HFFc6 (cell line): ENCODE results near the gene EMD. TPM values are rescaled to one million over a fixed set of nuclear protein-coding genes. Genes with fewer than 3 reads are reported as not detected.

Experiments used
- DNase-seq: peaks from one replicate; pipeline ENCODE4 v3.0.0-alpha.2; 2018
- H3K27ac Mint-ChIP-seq: 2 replicates; pipeline ENCODE4 v1.8.0; 2020; ENCODE audit warnings: mild to moderate bottlenecking, mixed read lengths
- H3K27me3 Mint-ChIP-seq: 2 replicates; pipeline ENCODE4 v1.8.0; 2021; ENCODE audit warnings: mild to moderate bottlenecking, moderate library complexity, mixed read lengths; ENCODE audit not compliant: insufficient read depth
- H3K36me3 Mint-ChIP-seq: 2 replicates; pipeline ENCODE4 v1.8.0; 2021; ENCODE audit warnings: low read depth, mixed read lengths
- H3K4me1 Mint-ChIP-seq: 2 replicates; pipeline ENCODE4 v1.8.0; 2020; ENCODE audit warnings: low read depth, mixed read lengths
- H3K4me3 Mint-ChIP-seq: 2 replicates; pipeline ENCODE4 v1.8.0; 2020; ENCODE audit warnings: mild to moderate bottlenecking, moderate library complexity, mixed read lengths
- H3K9me3 Mint-ChIP-seq: 2 replicates; pipeline ENCODE4 v1.8.0; 2020; ENCODE audit warnings: mild to moderate bottlenecking, mixed read lengths
- CTCF ChIP-seq: fragments of 200-600 bp; sonication (generic); IDR thresholded peaks from 2 replicates; pipeline ENCODE4 v1.5.0; 2021; ENCODE audit warnings: antibody characterized with exemption, mild to moderate bottlenecking
- total RNA-seq, 6 experiments: library from RNA; stranded (reverse); fragmentation: NEBNext Ultra II Directional; extraction: Animal tissue kit (Norgen Biotek cat#: 25700); gene quantifications; 2 replicates in 1 of 6; 3 replicates in 5 of 6; pipeline ENCODE4 v1.2.3, GENCODE V29; 2021

The EMD gene
- total RNA-seq, 6 experiments from 2014 or later: 84.8 to 119 (median 108) TPM

- no peak overlapping the region for H3K4me3 Mint-ChIP-seq
- peaks cover 5% of the 10 kb centered on the region; the same call in 1 of the 2 replicates for H3K36me3 Mint-ChIP-seq
- peaks cover 7% of the 10 kb centered on the region for H3K27me3 Mint-ChIP-seq
These were observed 15.2 kb upstream of the EMD start for GRCh38 chrX:154363706-154364439.

GRCh38 chrX:154365052-154365600 lies 14.0 kb upstream of the EMD start:
- H3K4me1 Mint-ChIP-seq: peaks cover 5% of the 10 kb centered on the region; the same call in 1 of the 2 replicates
- peaks cover 11% of the 10 kb centered on the region for H3K27me3 Mint-ChIP-seq
- DNase-seq: no peak
- peaks cover 11% of the 10 kb centered on the region for H3K36me3 Mint-ChIP-seq
- H3K4me3 Mint-ChIP-seq: no peak overlapping the region; the same call in 1 of the 2 replicates
- H3K9me3 Mint-ChIP-seq: no peaks in the 10 kb centered on the region
- no peak for TF ChIP-seq CTCF
- no peak overlapping the region; the same call in 1 of the 2 replicates for H3K27ac Mint-ChIP-seq

More at GRCh38 chrX:154363706-154364439, 15.2 kb upstream of the EMD start:
- Mint-ChIP-seq H3K9me3 (no peaks in the 10 kb centered on the region), H3K4me1 (peaks cover 5% of the 10 kb centered on the region; the same call in 1 of the 2 replicates), H3K27ac (no peak overlapping the region)
- no peak for TF ChIP-seq CTCF
- no peak for DNase-seq

- Mint-ChIP-seq H3K36me3 (peaks cover 12% of the 10 kb centered on the region), H3K4me1 (peaks cover 5% of the 10 kb centered on the region; the same call in 1 of the 2 replicates), H3K4me3 (0 out of 2 replicates have a peak overlapping the region, but pooled peaks have one; percentile 28), H3K9me3 (0 out of 2 replicates have a peak, but pooled peaks cover 4% of the 10 kb centered on the region), H3K27me3 (peaks cover 15% of the 10 kb centered on the region), H3K27ac (no peak overlapping the region; the same call in 1 of the 2 replicates)
- DNase-seq: no peak
- TF ChIP-seq CTCF: no peak
These were observed 13.0 kb upstream of the EMD start for GRCh38 chrX:154365997-154366665.

- H3K27me3 Mint-ChIP-seq: peaks cover 11% of the 10 kb centered on the region
- H3K27ac Mint-ChIP-seq: peak overlapping the region; percentile 33
- 0 out of 2 replicates have a peak overlapping the region, but pooled peaks have one; percentile 28 for H3K4me3 Mint-ChIP-seq
- TF ChIP-seq CTCF: no peak
- H3K9me3 Mint-ChIP-seq: 0 out of 2 replicates have a peak, but pooled peaks cover 4% of the 10 kb centered on the region
- DNase-seq: no peak
- peaks cover 5% of the 10 kb centered on the region; the same call in 1 of the 2 replicates for H3K4me1 Mint-ChIP-seq
- peaks cover 12% of the 10 kb centered on the region for H3K36me3 Mint-ChIP-seq
These were observed 12.4 kb upstream of the EMD start for GRCh38 chrX:154366666-154367055.

GRCh38 chrX:154367474-154368308 lies 11.4 kb upstream of the EMD start:
- H3K27ac Mint-ChIP-seq: peak overlapping the region; percentile 85
- H3K9me3 Mint-ChIP-seq: 0 out of 2 replicates have a peak, but pooled peaks cover 4% of the 10 kb centered on the region
- peaks cover 13% of the 10 kb centered on the region for H3K27me3 Mint-ChIP-seq
- H3K4me3 Mint-ChIP-seq: peak overlapping the region; percentile 95
- TF ChIP-seq CTCF: no peak
- DNase-seq: no peak
- H3K36me3 Mint-ChIP-seq: peaks cover 11% of the 10 kb centered on the region
- H3K4me1 Mint-ChIP-seq: peaks cover 8% of the 10 kb centered on the region
